Keratinocyte (primary cell): ENCODE measurements around the gene HMCN2. TPM values are rescaled to one million over a fixed set of nuclear protein-coding genes. Genes with fewer than 3 reads are reported as not detected.

Experiments
- DNase-seq: peaks from one replicate; pipeline ENCODE4 v3.0.0-alpha.2; 2011; ENCODE audit warnings: low read depth, missing footprints, low spot score
- FAIRE-seq: peaks from 2 replicates; lab custom pipeline; 2011; peaks lifted over from hg19 to GRCh38; lab: Jason Lieb, UNC
- H2AFZ ChIP-seq: 2 replicates; pipeline ENCODE4 v1.6.0; 2012; ENCODE audit warnings: low read length, control low read depth, inconsistent platforms; ENCODE audit not compliant: control insufficient read depth
- H3K27ac ChIP-seq: 2 replicates; pipeline ENCODE4 v1.5.1; 2011; ENCODE audit warnings: low read length; ENCODE audit not compliant: control insufficient read depth, insufficient read depth
- H3K27me3 ChIP-seq: 3 replicates; pipeline ENCODE4 v1.6.0; 2011; ENCODE audit warnings: low read length; ENCODE audit not compliant: control insufficient read depth, insufficient read depth; ENCODE audit errors: extremely low read depth
- H3K36me3 ChIP-seq, 2 experiments: 2 replicates in 1 of 2; 3 replicates in 1 of 2; pipeline ENCODE4 v1.5.1; 2011; ENCODE audit warnings: low read length in 2 of 2, mild to moderate bottlenecking in 1 of 2; ENCODE audit not compliant: control insufficient read depth in 2 of 2, insufficient read depth in 2 of 2; ENCODE audit errors: extremely low read depth in 1 of 2
- H3K4me1 ChIP-seq: 3 replicates; pipeline ENCODE4 v1.5.1; 2011; ENCODE audit warnings: low read length; ENCODE audit not compliant: control insufficient read depth, insufficient read depth; ENCODE audit errors: extremely low read depth
- H3K4me2 ChIP-seq: 3 replicates; pipeline ENCODE4 v1.6.0; 2011; ENCODE audit warnings: low read depth, low read length; ENCODE audit not compliant: control insufficient read depth, insufficient read depth; ENCODE audit errors: extremely low read depth
- H3K4me3 ChIP-seq, 3 experiments: fragments of 200-600 bp in 1 of 3; sonication (generic) in 1 of 3; 2 replicates in 2 of 3; 3 replicates in 1 of 3; pipeline ENCODE4 v1.5.1; 2011 to 2016; ENCODE audit warnings: low read length in 3 of 3, mild to moderate bottlenecking in 3 of 3, control low read depth in 2 of 3, inconsistent platforms in 1 of 3, low read depth in 1 of 3, mixed read lengths in 1 of 3, mixed run types in 1 of 3, moderate library complexity in 1 of 3; ENCODE audit not compliant: control insufficient read depth in 2 of 3, insufficient read depth in 2 of 3; ENCODE audit errors: extremely low read depth in 1 of 3
- H3K79me2 ChIP-seq: 2 replicates; pipeline ENCODE4 v1.6.0; 2012; ENCODE audit warnings: low read length; ENCODE audit not compliant: control insufficient read depth, insufficient read depth
- H3K9ac ChIP-seq: 3 replicates; pipeline ENCODE4 v1.6.0; 2011; ENCODE audit warnings: low read length; ENCODE audit not compliant: control insufficient read depth, insufficient read depth; ENCODE audit errors: extremely low read depth
- H3K9me1 ChIP-seq: 3 replicates; pipeline ENCODE4 v1.6.0; 2011; ENCODE audit warnings: low read length; ENCODE audit not compliant: control insufficient read depth, insufficient read depth; ENCODE audit errors: extremely low read depth
- H3K9me3 ChIP-seq: 2 replicates; pipeline ENCODE4 v1.5.1; 2012; ENCODE audit warnings: low read depth, low read length; ENCODE audit not compliant: control insufficient read depth
- H4K20me1 ChIP-seq: 3 replicates; pipeline ENCODE4 v1.6.0; 2011; ENCODE audit warnings: low read length; ENCODE audit not compliant: control insufficient read depth, insufficient read depth; ENCODE audit errors: extremely low read depth
- CTCF ChIP-seq, 3 experiments: IDR thresholded peaks in 1 of 3; conservative IDR thresholded peaks in 1 of 3; optimal IDR thresholded peaks in 1 of 3; 2 replicates in 2 of 3; 3 replicates in 1 of 3; pipeline versions ENCODE3 to v1.5.1; 2011; ENCODE audit warnings: low read length in 3 of 3, mild to moderate bottlenecking in 3 of 3, moderate library complexity in 2 of 3, control low read depth in 1 of 3, inconsistent platforms in 1 of 3; ENCODE audit not compliant: insufficient read depth in 2 of 3; ENCODE audit errors: extremely low read depth in 1 of 3
- EZH2 ChIP-seq: IDR thresholded peaks from one replicate; pipeline ENCODE4 v1.6.1; 2012; ENCODE audit warnings: inconsistent platforms, mild to moderate bottlenecking, low read length, moderate library complexity
- dilution Hi-C: fragments of 300-500 bp; cut with MboI; formaldehyde crosslinking; loops from one replicate; pipeline ENCODE4 v1.7.0; 2020; ENCODE audit warnings: low sequenced_read_pairs; ENCODE audit not compliant: extremely low pct_ligation_motif_present
- polyA plus RNA-seq, 5 experiments: library from polyadenylated mRNA; depleted of rRNA in 3 of 5; stranded (reverse) in 3 of 5; stranded (forward) in 1 of 5; unstranded in 1 of 5; fragments of >200 nt; gene quantifications; 1 replicate in 1 of 5; 2 replicates in 3 of 5; 3 replicates in 1 of 5; pipeline versions ENCODE4 v1.2.1 to v1.2.3, GENCODE V29; 2011 to 2012; ENCODE audit warnings: missing spikeins in 2 of 5, low read depth in 1 of 5, low replicate concordance in 1 of 5

The HMCN2 gene
- polyA plus RNA-seq, 1 donor (not counting 4 experiments of a cell fraction or from before 2014, with no cell fraction given): not detected

GRCh38 chr9:130478152-130478551, 212.6 kb downstream of the HMCN2 start:
- TF ChIP-seq EZH2: no peak
- TF ChIP-seq CTCF (optimal IDR thresholded peaks at IDR 0.05 in 1 of 3, IDR thresholded peaks at IDR 0.05 in 1 of 3, conservative IDR thresholded peaks at IDR 0.05 in 1 of 3; ENCODE audit: extremely low read depth in 1 of 3, insufficient read depth in 2 of 3, low read length in 3 of 3): no peak
- H3K27me3 ChIP-seq: no peaks in the 10 kb centered on the region
- H3K4me1 ChIP-seq: no peaks in the 10 kb centered on the region
- H3K4me2 ChIP-seq: no peak overlapping the region
- no peaks in the 10 kb centered on the region for H3K9me1 ChIP-seq
- H3K79me2 ChIP-seq: no peaks in the 10 kb centered on the region
- dilution Hi-C loops: no loop called here
- H3K9me3 ChIP-seq: no peaks in the 10 kb centered on the region
- no peaks in the 10 kb centered on the region for H4K20me1 ChIP-seq
- H3K36me3 ChIP-seq: no peaks in the 10 kb centered on the region
- FAIRE-seq: no peak
- no peak overlapping the region for H2AFZ ChIP-seq
- no peak for DNase-seq
- no peak overlapping the region for H3K9ac ChIP-seq
- H3K27ac ChIP-seq: no peak overlapping the region
- no peak overlapping the region for H3K4me3 ChIP-seq

- no peak overlapping the region for H3K27ac ChIP-seq
- no peaks in the 10 kb centered on the region for H3K27me3 ChIP-seq
- no peak for DNase-seq
- no peaks in the 10 kb centered on the region for H3K4me1 ChIP-seq
- FAIRE-seq: no peak
- TF ChIP-seq CTCF (optimal IDR thresholded peaks at IDR 0.05 in 1 of 3, IDR thresholded peaks at IDR 0.05 in 1 of 3, conservative IDR thresholded peaks at IDR 0.05 in 1 of 3; ENCODE audit: extremely low read depth in 1 of 3, insufficient read depth in 2 of 3, low read length in 3 of 3) (no peak), EZH2 (no peak)
- no peaks in the 10 kb centered on the region for H3K9me3 ChIP-seq
- no peak overlapping the region for H2AFZ ChIP-seq
- no peaks in the 10 kb centered on the region for H3K36me3 ChIP-seq
- no peak overlapping the region for H3K4me3 ChIP-seq
- H3K9ac ChIP-seq: no peak overlapping the region
- no peaks in the 10 kb centered on the region for H3K9me1 ChIP-seq
- dilution Hi-C loops: no loop called here
- H3K79me2 ChIP-seq: no peaks in the 10 kb centered on the region
- H4K20me1 ChIP-seq: no peaks in the 10 kb centered on the region
- no peak overlapping the region for H3K4me2 ChIP-seq
These were observed 213.4 kb downstream of the HMCN2 start for GRCh38 chr9:130478736-130479575.
